Bronchial epithelial cell (primary cell): ENCODE measurements around the gene B3GNT8. TPM values are rescaled to one million over a fixed set of nuclear protein-coding genes. Genes with fewer than 3 reads are reported as not detected.
A peak's percentile ranks its signal among the peaks of the same experiment; 100 is the strongest.

ENCODE experiments used
- DNase-seq: peaks from one replicate; pipeline ENCODE4 v3.0.0-alpha.2; 2010; ENCODE audit warnings: low read depth
- FAIRE-seq: peaks from 2 replicates; lab custom pipeline; 2011; peaks lifted over from hg19 to GRCh38; lab: Jason Lieb, UNC
- H3K27me3 ChIP-seq: 2 replicates; pipeline ENCODE4 v1.5.1; 2011; ENCODE audit warnings: low read length; ENCODE audit not compliant: control insufficient read depth, insufficient read depth
- H3K36me3 ChIP-seq: 2 replicates; pipeline ENCODE4 v1.5.1; 2011; ENCODE audit warnings: low read length; ENCODE audit not compliant: control insufficient read depth, insufficient read depth
- H3K4me3 ChIP-seq: 2 replicates; pipeline ENCODE4 v1.5.1; 2011; ENCODE audit warnings: mild to moderate bottlenecking, low read depth, low read length, control low read depth
- total RNA-seq: library from RNA; depleted of rRNA; stranded (reverse); fragments of >200 nt; gene quantifications from 2 replicates; pipeline ENCODE4 v1.2.1, GENCODE V29; 2014
- TF ChIP-seq, protein P1 (sequence below): IDR thresholded peaks from 2 replicates; pipeline ENCODE4 v1.5.1; 2011; ENCODE audit warnings: mild to moderate bottlenecking, moderate library complexity, low read length, control low read depth, inconsistent platforms; ENCODE audit not compliant: insufficient read depth, severe bottlenecking

B3GNT8 gene
- total RNA-seq, 1 donor from 2014 or later: 3.2 TPM

DNA sequence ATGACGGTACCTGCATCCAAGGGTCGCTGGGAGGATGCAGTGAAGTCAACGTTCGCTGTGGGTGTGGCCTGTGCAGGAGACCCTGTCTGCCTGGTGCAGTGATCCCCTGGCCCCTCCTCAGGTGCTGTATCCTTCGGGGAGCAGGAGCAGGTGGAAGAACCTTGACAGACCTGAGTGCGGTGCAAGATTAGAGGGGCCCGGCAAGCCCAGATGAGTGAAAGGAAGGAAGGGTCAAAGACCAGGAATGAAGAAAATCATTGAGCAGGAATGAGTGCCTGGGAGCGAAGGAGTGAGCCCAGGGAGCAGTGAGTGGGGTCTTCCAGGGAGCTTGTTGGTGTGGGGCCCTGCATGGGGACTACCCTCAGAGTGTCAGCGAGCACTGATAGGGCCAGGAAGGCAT lies 12.7 kb downstream of the B3GNT8 start:
- TF ChIP-seq, protein P1, sequence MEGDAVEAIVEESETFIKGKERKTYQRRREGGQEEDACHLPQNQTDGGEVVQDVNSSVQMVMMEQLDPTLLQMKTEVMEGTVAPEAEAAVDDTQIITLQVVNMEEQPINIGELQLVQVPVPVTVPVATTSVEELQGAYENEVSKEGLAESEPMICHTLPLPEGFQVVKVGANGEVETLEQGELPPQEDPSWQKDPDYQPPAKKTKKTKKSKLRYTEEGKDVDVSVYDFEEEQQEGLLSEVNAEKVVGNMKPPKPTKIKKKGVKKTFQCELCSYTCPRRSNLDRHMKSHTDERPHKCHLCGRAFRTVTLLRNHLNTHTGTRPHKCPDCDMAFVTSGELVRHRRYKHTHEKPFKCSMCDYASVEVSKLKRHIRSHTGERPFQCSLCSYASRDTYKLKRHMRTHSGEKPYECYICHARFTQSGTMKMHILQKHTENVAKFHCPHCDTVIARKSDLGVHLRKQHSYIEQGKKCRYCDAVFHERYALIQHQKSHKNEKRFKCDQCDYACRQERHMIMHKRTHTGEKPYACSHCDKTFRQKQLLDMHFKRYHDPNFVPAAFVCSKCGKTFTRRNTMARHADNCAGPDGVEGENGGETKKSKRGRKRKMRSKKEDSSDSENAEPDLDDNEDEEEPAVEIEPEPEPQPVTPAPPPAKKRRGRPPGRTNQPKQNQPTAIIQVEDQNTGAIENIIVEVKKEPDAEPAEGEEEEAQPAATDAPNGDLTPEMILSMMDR: no peak
- FAIRE-seq (no peak), DNase-seq (no peak)
- Histone ChIP-seq H3K4me3 (no peak overlapping the region), H3K36me3 (peaks cover 26% of the 10 kb centered on the region), H3K27me3 (no peaks in the 10 kb centered on the region)

DNA sequence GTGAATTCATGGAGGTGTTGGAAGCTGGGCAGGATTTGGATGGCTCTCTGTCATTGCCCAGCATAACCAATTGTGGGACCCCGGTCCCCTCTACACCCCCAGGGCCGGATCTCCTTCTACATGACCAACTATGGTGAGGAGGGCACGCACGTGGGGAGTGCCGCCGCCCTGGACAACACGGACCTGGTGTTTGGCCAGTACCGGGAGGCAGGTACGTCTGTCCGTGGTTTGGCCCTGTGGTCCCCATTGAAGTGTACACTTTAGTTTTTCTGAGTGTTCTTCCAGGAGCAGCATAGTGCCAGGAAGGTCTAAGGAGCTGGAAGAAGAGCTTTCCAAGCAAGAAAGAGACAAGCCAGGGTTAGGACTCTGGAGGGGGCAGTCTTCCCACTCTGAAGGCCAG lies 13.2 kb downstream of the B3GNT8 start:
- FAIRE-seq (peak; percentile 36), DNase-seq (no peak)
- TF ChIP-seq, protein P1: no peak
- Histone ChIP-seq H3K27me3 (no peaks in the 10 kb centered on the region), H3K36me3 (peaks cover 24% of the 10 kb centered on the region), H3K4me3 (no peak overlapping the region)

DNA sequence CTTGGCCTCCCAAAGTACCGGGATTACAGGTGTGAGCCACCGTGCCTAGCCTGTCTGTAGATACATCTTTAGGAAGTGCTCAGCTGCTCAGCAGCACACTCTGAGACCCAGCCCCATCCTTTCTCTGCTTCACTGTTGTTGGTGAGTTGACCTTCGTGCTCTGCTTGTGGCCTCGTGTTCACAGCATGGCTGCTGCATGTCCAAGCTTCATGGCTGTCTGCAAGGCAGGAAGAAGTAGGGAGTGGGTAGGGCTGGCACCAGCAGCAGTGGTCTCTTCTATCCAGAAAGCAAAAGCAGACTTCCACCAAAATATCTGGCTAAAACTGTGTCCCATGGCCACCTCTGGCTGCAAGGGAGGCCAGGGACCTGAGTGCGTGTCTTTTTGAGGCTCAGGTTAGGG lies 14.2 kb downstream of the B3GNT8 start:
- FAIRE-seq (no peak), DNase-seq (no peak)
- no peak overlapping the region for H3K4me3 ChIP-seq
- peaks cover 23% of the 10 kb centered on the region for H3K36me3 ChIP-seq
- TF ChIP-seq, protein P1: no peak
- no peaks in the 10 kb centered on the region for H3K27me3 ChIP-seq

DNA sequence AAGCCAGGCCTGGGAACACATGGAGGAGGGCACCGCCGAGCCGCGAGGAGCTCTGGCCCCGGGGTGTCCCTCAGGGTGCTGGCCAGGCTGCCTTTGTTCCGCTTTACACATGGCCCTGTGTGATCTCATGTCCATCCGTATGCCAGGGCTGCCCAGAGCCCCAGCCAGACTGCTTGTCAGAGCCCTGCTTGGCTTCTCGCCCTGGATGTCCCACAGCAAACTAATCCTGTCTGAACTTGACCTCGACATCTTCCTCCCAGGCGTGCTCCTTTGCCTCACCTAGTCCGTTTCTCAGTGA lies 15.3 kb downstream of the B3GNT8 start:
- TF ChIP-seq, protein P1: no peak
- Histone ChIP-seq H3K27me3 (no peaks in the 10 kb centered on the region), H3K36me3 (peaks cover 21% of the 10 kb centered on the region), H3K4me3 (no peak overlapping the region)
- DNase-seq: peak; percentile 43
- FAIRE-seq: no peak

DNA sequence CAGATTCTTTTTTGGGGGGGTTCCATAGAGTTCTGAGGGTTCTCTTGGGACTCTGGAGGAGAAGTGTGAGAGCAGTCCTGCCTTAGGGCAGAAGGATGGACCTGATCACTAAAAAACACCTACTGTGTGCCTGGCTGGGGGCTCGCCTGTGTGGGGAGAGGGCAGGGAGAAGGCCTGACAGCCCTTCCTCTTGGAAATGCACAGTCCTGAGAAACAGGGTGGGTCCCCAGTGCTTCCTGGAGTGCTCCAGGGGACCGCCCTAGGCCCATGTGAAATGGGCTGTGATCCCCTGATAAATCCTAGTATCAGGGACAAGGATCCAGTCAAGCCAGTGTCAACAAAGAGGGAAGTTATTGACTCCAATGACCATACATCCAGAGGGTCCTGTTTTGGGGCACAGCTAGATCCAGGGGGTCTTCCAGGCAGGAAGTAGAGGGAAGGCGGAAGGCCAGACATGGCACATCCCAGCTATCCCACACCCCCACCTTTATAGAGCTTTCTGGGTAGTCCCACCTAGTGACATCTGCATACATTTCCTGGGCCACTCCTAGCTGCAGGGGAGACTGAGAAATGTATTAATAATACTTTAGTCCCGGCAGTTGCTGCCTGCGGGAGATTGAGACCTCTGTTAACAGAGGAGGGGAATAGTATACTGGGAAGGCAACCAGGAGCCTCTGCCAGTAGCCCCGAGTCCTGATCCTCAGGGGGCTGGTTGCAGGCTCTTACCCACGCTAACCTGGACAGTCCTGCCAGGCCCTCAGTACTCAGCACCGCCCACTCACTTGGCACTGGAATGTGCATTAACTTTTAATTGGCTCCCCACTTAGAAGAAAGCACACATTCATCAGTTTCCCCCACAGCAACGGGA lies 15.8 kb downstream of the B3GNT8 start:
- no peak overlapping the region for H3K4me3 ChIP-seq
- TF ChIP-seq, protein P1: no peak
- H3K27me3 ChIP-seq: no peaks in the 10 kb centered on the region
- H3K36me3 ChIP-seq: peaks cover 19% of the 10 kb centered on the region
- no peak for DNase-seq
- FAIRE-seq: no peak
